Panc1 (cell line): Measurements from ENCODE around the gene LDHAL6B. TPM values are rescaled to one million over a fixed set of nuclear protein-coding genes. Genes with fewer than 3 reads are reported as not detected.

ENCODE experiments used
- ATAC-seq: fragments of 200-7000 bp; cut with Tn5 transposase; 2 replicates; pipeline ENCODE4 v1.9.1; 2020; ENCODE audit warnings: mild to moderate bottlenecking, moderate library complexity
- BruUV-seq: library from RNA; stranded (reverse); fragments of 400-500 nt; replicated peaks from 2 replicates; lab custom pipeline; 2021; lab: Mats Ljungman, UMichigan
- CTCF ChIA-PET: fragments of 300-600 bp; sonication (Branson Sonifier 250); formaldehyde crosslinking; loops from one replicate; lab custom pipeline; 2022; ENCODE audit warnings: antibody characterized with exemption; lab: Charles Lee
- POLR2A ChIA-PET: fragments of 300-600 bp; sonication (Branson Sonifier 250); formaldehyde crosslinking; loops from one replicate; lab custom pipeline; 2022; ENCODE audit warnings: antibody characterized with exemption; lab: Charles Lee
- DNase-seq: peaks from one replicate; pipeline ENCODE4 v3.0.0-alpha.2; 2010; ENCODE audit warnings: low read depth, low spot score
- H3K27ac ChIP-seq: 2 replicates; pipeline ENCODE4 v1.5.1; 2011; ENCODE audit warnings: mild to moderate bottlenecking, low read length, inconsistent platforms
- H3K27me3 ChIP-seq: fragments of 200-500 bp; sonication (Bioruptor generic); 2 replicates; pipeline ENCODE4 v1.6.0; 2014; ENCODE audit warnings: low read length, inconsistent platforms; ENCODE audit not compliant: control insufficient read depth, insufficient read depth
- H3K36me3 ChIP-seq: fragments of 200-500 bp; sonication (Bioruptor generic); 2 replicates; pipeline ENCODE4 v1.5.1; 2014; ENCODE audit warnings: inconsistent platforms, mild to moderate bottlenecking, low read length, moderate library complexity; ENCODE audit not compliant: control insufficient read depth, insufficient read depth
- H3K4me1 ChIP-seq: 2 replicates; pipeline ENCODE4 v1.5.1; 2011; ENCODE audit warnings: inconsistent platforms, mild to moderate bottlenecking, low read length, moderate library complexity; ENCODE audit not compliant: control insufficient read depth, insufficient read depth
- H3K4me3 ChIP-seq, 2 experiments: 2 replicates each; pipeline ENCODE4 v1.5.1; 2011 to 2012; ENCODE audit warnings: low read depth in 2 of 2, low read length in 2 of 2, mild to moderate bottlenecking in 2 of 2, inconsistent platforms in 1 of 2, moderate library complexity in 1 of 2
- H3K9me3 ChIP-seq: fragments of 200-500 bp; sonication (Bioruptor generic); 2 replicates; pipeline ENCODE4 v1.5.1; 2014; ENCODE audit warnings: low read depth, mild to moderate bottlenecking, inconsistent platforms, low read length, moderate library complexity; ENCODE audit not compliant: control insufficient read depth, insufficient read depth
- POLR2AphosphoS5 ChIP-seq: IDR thresholded peaks from 2 replicates; pipeline ENCODE4 v1.6.1; 2012; ENCODE audit warnings: mild to moderate bottlenecking, low read depth, low read length, moderate library complexity
- SIN3A ChIP-seq: IDR thresholded peaks from 2 replicates; pipeline ENCODE4 v1.6.1; 2012; ENCODE audit warnings: low read depth, mild to moderate bottlenecking, low read length, moderate library complexity, borderline replicate concordance; ENCODE audit not compliant: insufficient read depth
- TCF7L2 ChIP-seq: IDR thresholded peaks from 2 replicates; pipeline ENCODE4 v1.6.1; 2011; ENCODE audit warnings: mild to moderate bottlenecking, low read depth, low read length, inconsistent platforms
- in situ Hi-C: cut with HindIII; loops from 2 replicates; pipeline ENCODE4 v1.10.0; 2016; ENCODE audit warnings: low sequenced_read_pairs, low pct_unique_long_range_greater_than_20kb
- intact Hi-C: fragments of 100-400 bp; cut with micrococcal nuclease; formaldehyde crosslinking; loops from one replicate; pipeline ENCODE4 v1.10.0; 2022; ENCODE audit not compliant: unreplicated experiment
- total RNA-seq: library from RNA; stranded (reverse); gene quantifications from one replicate; pipeline ENCODE4 v1.2.1, GENCODE V29; 2021; ENCODE audit not compliant: unreplicated experiment
- TF ChIP-seq, protein P1 (sequence below), 2 experiments: IDR thresholded peaks; 2 replicates each; pipeline ENCODE4 v1.6.1; 2011 to 2012; ENCODE audit warnings: low read depth in 2 of 2, control low read depth in 1 of 2, low read length in 1 of 2, mild to moderate bottlenecking in 1 of 2, moderate library complexity in 1 of 2; ENCODE audit not compliant: insufficient read depth in 1 of 2
- TF ChIP-seq, protein P2 (sequence below): fragments of 450-650 bp; IDR thresholded peaks from 2 replicates; pipeline ENCODE4 v1.5.1; 2017; ENCODE audit warnings: mild to moderate bottlenecking

LDHAL6B gene
- total RNA-seq, 1 experiment from 2014 or later: not detected

DNA sequence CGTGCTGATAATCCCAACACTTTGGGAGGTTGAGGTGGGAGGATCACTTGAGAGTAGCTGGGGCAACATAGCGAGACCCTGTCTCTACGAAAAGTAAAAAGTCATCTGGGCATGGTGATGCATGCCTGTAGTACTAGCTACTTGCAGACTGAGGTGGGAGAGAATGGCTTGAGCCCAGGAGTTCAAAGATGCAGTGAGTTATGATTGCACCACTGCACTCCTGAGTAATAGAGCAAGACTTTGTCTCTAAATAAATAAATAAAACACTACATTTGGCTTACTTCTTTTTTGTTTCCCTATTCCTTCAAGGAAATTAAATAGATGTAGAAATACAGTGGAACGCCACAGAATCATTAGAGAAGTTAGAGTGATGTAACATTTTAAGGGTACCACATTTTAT lies 20.1 kb upstream of the LDHAL6B start:
- no peak for DNase-seq
- intact Hi-C loops (no loop called here), in situ Hi-C loops (no loop called here)
- POLR2A ChIA-PET: no interaction called here
- ATAC-seq: no peak
- Histone ChIP-seq H3K4me3 (no peak overlapping the region), H3K27me3 (no peaks in the 10 kb centered on the region), H3K27ac (no peak overlapping the region), H3K9me3 (no peaks in the 10 kb centered on the region), H3K36me3 (no peaks in the 10 kb centered on the region), H3K4me1 (no peaks in the 10 kb centered on the region)
- CTCF ChIA-PET: no interaction called here
- BruUV-seq: no TSS peak
- no peak for TF ChIP-seq POLR2AphosphoS5
- TF ChIP-seq, protein P1, sequence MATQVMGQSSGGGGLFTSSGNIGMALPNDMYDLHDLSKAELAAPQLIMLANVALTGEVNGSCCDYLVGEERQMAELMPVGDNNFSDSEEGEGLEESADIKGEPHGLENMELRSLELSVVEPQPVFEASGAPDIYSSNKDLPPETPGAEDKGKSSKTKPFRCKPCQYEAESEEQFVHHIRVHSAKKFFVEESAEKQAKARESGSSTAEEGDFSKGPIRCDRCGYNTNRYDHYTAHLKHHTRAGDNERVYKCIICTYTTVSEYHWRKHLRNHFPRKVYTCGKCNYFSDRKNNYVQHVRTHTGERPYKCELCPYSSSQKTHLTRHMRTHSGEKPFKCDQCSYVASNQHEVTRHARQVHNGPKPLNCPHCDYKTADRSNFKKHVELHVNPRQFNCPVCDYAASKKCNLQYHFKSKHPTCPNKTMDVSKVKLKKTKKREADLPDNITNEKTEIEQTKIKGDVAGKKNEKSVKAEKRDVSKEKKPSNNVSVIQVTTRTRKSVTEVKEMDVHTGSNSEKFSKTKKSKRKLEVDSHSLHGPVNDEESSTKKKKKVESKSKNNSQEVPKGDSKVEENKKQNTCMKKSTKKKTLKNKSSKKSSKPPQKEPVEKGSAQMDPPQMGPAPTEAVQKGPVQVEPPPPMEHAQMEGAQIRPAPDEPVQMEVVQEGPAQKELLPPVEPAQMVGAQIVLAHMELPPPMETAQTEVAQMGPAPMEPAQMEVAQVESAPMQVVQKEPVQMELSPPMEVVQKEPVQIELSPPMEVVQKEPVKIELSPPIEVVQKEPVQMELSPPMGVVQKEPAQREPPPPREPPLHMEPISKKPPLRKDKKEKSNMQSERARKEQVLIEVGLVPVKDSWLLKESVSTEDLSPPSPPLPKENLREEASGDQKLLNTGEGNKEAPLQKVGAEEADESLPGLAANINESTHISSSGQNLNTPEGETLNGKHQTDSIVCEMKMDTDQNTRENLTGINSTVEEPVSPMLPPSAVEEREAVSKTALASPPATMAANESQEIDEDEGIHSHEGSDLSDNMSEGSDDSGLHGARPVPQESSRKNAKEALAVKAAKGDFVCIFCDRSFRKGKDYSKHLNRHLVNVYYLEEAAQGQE (IDR thresholded peaks at IDR 0.05; ENCODE audit: insufficient read depth in 1 of 2, low read depth in 2 of 2, low read length in 1 of 2): no peak
- TF ChIP-seq, protein P2, sequence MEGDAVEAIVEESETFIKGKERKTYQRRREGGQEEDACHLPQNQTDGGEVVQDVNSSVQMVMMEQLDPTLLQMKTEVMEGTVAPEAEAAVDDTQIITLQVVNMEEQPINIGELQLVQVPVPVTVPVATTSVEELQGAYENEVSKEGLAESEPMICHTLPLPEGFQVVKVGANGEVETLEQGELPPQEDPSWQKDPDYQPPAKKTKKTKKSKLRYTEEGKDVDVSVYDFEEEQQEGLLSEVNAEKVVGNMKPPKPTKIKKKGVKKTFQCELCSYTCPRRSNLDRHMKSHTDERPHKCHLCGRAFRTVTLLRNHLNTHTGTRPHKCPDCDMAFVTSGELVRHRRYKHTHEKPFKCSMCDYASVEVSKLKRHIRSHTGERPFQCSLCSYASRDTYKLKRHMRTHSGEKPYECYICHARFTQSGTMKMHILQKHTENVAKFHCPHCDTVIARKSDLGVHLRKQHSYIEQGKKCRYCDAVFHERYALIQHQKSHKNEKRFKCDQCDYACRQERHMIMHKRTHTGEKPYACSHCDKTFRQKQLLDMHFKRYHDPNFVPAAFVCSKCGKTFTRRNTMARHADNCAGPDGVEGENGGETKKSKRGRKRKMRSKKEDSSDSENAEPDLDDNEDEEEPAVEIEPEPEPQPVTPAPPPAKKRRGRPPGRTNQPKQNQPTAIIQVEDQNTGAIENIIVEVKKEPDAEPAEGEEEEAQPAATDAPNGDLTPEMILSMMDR: no peak
- TF ChIP-seq SIN3A: no peak
- no peak for TF ChIP-seq TCF7L2

DNA sequence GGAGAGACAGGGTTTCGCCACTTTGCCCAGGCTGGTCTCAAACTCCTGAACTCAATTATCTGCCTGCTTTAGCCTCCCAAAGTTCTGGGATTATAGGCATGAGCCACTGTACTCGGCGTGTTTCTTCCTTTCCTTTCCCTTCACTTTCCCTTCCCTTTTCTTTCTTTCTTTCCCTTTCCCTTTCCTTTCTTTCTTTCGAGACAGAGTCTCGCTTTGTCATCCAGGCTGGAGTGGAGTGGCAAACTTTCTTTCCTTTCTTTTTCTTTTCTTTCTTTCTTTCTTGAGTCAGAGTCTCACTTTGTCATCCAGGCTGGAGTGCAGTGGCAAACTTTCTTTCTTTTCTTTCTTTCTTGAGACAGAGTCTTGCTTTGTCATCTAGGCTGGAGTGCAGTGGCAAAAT lies 17.4 kb upstream of the LDHAL6B start:
- no peak for DNase-seq
- in situ Hi-C loops (no loop called here), intact Hi-C loops (no loop called here)
- Histone ChIP-seq H3K36me3 (no peaks in the 10 kb centered on the region), H3K27me3 (no peaks in the 10 kb centered on the region), H3K4me3 (no peak overlapping the region), H3K27ac (no peak overlapping the region), H3K9me3 (no peaks in the 10 kb centered on the region), H3K4me1 (0 out of 2 replicates have a peak, but pooled peaks cover 2% of the 10 kb centered on the region)
- ChIA-PET POLR2A (no interaction called here), CTCF (no interaction called here)
- no peak for TF ChIP-seq TCF7L2
- no peak for TF ChIP-seq POLR2AphosphoS5
- TF ChIP-seq, protein P2: no peak
- TF ChIP-seq, protein P1 (IDR thresholded peaks at IDR 0.05; ENCODE audit: insufficient read depth in 1 of 2, low read depth in 2 of 2, low read length in 1 of 2): no peak
- TF ChIP-seq SIN3A: no peak
- no peak for ATAC-seq
- BruUV-seq: no TSS peak
